Measurements from ENCODE around the gene STX1B.
A peak's percentile ranks its signal among the peaks of the same experiment; 100 is the strongest.

The STX1B gene

DNA sequence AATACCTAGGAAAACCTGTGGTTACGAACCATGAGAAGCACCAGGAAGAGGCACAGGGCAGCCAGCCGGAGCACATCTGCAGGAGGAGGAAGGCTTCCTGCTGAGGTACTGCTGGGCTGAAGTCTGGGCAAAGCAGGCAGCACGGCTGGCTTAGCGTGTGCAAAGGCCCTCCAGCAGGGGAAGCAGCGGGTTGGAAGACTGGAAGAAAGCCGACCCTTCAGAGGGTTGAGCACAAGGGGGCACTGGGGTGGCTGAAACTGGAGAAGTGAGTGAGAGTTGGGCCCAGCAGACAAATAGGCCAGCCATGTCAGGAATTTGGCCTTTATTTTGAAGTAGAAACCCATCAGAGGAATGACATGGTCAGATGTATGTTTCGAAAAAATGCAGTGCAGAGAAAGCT is 37.6 kb downstream of the STX1B start:
- DNase-seq: no peak

DNA sequence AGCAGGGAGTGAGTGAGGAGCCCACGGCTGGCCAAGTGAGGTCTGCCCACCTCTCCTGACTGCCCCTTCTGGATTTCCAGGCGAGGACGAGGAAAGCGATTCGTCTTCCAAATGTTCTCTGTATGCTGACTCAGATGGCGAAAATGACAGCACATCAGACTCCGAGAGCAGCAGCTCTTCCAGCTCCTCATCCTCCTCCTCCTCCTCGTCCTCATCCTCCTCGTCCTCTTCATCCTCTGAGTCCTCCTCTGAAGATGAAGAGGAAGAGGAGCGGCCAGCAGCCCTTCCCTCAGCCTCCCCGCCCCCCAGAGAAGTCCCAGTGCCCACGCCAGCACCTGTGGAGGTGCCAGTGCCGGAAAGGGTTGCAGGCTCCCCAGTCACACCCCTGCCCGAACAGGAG is 39.1 kb downstream of the STX1B start:
- no peak for DNase-seq

DNA sequence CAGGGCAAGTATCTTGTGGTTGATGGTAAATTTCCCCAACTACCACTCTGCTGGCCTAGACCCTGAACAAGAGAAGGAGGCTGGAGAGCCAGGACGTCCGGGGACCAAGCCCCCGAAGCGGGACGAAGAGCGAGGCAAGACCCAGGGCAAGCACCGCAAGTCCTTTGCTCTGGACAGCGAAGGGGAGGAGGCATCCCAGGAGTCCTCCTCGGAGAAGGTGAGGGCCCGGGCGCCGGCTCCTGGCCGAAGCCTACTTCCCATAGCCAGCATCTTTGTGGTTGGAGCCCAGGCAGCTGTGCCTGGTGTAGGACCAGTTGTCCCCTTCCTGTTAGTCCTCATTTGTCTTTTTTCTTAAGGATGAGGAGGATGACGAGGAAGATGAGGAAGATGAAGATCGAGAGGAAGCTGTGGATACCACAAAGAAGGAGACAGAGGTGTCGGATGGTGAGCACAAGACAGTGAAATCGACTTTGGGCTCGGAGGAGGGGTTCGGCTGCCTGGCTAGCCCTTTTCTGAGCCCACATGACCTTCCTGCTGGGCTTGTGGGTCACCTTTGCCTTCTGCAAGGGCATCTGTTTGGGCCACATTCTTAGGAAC is 41.1 kb downstream of the STX1B start:
- no peak for DNase-seq

DNA sequence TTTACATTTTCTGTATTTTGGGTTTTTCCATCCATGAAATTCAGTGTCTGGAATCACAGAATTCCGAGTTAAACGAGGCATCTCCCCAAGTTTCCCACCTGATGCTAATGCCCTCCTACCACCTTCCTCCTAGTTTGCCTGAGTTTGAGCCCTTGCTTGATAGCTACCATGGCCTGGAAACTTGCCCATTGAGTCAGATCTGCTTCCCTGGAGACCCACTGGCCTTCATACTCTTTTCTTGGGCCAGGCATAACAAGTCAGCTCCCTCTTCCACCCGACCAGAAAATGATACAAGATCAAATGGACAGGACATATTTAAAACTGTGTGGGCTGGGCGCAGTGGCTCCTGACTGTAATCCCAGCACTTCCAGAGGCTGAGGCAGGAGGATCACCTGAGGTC is 42.6 kb downstream of the STX1B start:
- DNase-seq: no peak

DNA sequence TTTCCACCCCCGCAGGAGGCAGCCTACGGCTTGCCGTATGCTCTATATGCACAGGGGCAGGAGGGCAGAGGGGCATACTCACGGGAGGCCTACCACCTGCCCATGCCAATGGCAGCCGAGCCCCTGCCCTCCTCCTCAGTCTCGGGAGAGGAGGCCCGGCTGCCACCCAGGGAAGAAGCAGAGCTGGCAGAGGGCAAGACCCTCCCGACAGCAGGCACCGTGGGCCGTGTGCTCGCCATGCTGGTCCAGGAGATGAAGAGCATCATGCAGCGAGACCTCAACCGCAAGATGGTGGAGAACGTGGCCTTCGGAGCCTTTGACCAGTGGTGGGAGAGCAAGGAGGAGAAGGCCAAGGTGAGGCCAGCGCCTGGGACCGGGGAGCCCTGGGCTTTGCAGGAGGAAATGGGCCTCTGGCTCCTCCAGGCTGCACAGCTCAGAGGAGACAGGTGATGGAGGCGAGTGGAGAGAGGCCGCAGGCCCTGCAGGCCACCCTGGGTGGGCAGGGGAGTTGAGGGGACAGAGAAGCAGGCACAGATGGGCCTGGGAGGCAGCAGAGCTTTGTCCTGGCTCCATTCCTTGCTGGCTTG is 44.3 kb downstream of the STX1B start:
- no peak for DNase-seq

DNA sequence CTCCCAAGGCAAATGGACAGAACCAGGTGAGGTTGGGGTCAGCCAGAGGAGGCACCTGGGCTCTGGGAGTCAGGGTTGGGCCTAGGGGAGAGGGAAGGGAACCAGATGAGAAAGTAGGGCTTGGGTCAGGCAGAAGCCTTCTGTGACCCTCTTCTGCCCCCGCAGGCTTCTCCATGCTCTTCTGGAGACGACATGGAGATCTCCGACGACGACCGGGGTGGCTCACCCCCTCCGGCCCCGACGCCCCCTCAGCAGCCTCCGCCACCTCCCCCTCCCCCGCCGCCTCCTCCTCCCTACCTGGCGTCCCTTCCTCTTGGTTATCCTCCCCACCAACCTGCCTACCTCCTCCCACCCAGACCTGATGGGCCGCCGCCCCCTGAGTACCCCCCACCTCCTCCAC is 45.0 kb downstream of the STX1B start:
- no peak for DNase-seq

DNA sequence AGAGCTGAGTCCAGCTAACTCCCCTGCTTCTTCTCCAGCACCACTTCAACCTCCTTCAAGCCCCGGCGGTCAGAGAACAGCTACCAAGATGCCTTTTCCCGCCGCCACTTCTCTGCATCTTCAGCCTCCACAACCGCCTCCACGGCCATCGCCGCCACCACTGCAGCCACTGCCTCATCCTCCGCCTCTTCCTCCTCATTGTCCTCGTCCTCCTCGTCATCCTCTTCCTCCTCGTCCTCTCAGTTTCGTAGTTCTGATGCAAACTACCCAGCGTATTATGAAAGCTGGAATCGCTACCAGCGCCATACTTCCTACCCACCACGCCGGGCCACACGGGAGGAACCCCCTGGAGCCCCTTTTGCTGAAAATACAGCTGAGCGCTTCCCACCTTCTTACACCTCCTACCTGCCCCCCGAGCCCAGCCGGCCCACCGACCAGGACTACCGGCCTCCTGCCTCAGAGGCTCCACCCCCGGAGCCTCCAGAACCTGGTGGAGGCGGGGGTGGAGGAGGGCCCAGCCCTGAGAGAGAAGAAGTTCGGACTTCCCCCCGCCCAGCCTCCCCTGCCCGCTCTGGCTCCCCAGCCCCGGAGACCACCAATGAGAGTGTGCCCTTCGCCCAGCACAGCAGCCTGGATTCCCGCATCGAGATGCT is 45.7 kb downstream of the STX1B start:
- DNase-seq: no peak

DNA sequence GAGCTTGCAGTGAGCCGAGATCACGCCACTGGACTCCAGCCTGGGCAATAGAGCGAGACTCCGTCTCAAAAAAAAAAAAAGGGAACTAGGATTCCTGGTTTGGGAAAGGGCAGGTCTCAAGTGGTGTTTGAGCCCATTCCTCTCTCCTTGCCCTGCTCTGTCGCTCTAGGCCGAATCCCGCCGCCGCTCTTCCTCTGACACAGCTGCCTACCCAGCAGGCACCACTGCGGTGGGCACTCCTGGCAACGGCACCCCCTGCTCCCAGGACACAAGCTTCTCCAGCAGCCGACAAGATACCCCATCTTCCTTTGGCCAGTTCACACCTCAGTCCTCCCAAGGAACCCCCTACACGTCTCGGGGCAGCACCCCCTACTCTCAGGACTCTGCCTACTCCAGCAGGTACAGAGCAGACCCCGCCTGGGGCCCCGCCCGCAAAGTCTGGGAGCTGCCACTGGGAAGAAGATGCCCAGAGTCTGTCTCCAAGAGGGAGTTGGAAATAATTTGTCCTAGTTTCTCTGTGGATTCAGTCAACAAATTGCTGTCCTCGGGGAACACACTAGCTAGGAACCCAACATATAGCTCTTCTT is 46.4 kb downstream of the STX1B start:
- DNase-seq: no peak

DNA sequence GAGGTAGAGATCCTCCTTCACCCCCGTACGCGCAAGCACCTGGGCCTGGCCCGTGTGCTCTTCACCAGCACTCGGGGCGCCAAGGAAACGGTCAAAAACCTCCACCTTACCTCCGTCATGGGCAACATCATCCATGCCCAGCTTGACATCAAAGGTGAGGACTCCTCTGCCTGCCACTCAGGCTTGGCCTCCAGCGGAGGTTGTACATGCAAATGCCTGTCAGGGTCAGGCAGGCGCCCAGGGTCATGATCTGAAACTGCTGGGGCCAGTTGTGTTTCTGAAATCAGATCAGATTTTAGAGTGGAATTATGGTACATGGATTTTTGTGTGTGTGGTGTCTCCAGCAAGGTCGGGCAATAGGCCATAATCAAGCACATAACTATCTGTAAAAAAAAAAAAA is 49.1 kb downstream of the STX1B start:
- DNase-seq: no peak

DNA sequence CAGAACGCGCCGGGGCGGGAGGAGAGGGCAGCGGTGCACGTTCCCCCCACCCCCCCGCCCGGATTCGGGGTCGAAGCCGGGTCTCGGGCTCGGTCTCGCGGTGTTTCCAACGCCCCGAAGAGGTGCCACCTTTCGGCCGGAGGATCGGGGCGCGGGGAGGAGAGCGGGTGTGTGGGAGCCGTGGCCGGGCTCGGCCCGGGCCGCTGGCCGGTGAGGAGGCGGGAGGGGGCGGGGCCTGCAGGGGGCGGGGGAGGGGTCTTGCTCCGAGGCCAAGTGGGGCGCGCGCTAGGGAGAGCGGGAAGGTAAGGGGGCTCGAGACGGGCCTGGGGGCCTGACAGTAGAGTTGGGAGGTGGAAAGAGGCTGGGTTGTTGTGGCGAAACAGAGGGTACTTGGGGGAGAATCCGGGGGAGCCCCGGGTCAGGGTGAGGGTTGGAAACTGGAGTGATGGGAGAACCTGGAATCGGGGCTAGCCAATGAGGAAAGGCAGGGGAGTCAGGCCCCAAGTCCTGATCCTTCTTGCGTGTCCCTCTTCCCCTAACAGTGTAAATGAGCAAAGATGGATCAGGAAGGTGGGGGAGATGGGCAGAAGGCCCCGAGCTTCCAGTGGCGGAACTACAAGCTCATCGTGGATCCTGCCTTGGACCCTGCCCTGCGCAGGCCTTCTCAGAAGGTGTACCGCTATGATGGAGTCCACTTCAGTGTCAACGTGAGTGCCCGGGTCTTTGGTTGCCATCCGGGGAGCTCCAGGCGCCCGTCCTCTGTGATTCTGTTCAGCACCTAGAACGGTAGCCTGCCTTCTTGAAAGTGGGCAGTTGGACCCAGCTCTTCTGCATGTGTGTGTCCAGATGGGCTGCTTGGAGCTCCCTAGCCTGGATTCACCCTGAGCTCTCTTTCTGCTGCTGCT is 52.0 kb downstream of the STX1B start:
- peak; percentile 44 for DNase-seq

DNA sequence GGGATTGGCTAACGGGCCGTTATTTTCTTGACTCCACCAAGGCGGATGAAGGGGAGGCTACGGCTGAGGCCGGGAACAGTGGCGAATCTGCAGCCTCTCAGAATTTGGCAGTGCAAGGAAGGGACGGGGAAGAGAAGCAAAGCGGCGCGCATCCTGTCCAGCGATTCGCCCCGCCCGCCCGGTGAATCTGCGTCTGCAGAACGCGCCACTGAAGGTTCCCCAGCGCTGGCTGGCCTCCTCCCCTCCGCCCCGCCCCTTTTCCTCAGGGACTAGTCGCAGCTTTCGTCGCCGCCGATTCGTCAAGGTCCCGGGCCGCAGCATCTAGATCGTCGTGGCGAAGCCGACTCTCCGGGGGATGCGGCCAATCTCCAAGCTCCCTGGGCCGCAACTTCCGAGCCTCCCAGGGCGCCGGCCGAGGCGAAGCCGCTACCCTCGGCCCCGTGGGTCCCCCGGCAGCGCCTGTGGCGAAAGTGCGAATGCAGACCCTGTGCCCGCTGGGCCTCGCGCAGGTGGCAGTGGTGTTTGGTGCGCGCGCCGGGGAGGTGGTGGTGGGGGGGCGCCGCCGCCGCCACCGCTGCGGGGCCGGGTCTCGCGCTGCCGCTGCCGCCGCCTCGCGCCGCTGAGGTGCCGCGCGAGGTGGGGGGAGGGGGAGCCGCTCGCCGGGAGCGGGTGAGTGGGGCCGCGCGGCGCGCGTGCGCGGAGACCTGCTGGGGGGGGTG is 52.8 kb downstream of the STX1B start, which contains the start of gene SETD1A:
Gene SETD1A, plus strand, starts transcription at position 299 of the 719 bp plus-strand sequence. CDS start 978 bp downstream, outside the sequence.
- DNase-seq: peak; percentile 92

DNA sequence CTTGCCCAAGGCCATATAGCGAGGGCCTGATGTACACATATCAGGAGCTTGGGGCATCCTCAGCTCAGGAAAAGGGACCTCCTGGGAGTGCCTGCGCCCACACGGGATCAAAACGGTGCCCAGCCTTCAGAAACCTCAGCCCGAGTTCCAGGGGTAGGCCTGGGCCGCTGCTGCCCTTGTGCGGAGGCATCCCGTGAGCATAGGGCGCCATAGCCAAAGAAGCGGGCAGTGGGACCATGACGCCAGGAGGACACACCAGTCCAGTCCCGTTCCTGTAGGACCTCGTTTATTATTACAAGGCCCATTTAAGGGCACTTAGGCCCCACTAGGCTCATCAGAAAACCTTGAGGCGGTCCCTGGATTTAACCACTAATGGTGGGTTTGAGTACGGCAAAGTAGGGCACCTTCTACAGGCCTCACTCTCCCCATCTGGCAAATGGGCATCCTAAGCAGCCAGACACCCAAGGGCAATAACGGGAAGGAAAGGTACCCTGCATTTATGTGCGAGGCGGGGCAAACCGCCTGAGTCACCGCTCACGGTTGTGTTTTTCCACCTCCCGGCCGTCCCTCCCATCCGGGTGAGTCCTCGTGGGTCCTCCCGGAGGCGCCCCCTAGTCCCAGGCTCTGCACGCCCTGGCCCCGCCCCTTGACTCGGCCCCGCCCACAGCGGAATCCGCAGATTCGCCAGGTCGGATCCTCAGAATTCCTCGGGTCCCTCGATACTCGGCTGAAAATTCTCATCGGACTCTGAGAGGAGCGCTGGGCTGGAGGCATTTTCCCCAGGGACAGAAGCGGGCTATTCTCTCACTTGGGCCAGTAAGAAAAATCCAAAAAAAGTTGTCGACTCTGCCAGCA is 53.6 kb downstream of the STX1B start:
- DNase-seq: peak; percentile 83

DNA sequence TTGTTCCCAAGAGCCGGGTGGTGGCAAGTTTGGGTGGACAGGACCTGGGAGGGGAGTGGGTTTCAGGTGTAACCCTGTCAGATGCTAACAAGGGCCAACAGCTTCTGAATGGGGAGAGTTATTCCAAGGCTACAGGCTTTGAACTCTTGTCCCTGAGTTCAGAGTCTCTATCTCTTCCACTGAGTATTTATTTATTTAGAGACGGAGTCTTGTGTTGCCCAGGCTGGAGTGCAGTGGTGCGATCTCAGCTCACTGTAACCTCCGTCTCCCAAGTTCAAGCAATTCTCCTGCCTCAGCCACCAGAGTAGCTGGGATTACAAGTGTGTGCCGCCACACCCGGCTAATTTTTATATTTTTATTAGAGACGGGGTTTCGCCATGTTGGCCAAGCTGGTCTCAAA is 55.4 kb downstream of the STX1B start:
- DNase-seq: no peak

DNA sequence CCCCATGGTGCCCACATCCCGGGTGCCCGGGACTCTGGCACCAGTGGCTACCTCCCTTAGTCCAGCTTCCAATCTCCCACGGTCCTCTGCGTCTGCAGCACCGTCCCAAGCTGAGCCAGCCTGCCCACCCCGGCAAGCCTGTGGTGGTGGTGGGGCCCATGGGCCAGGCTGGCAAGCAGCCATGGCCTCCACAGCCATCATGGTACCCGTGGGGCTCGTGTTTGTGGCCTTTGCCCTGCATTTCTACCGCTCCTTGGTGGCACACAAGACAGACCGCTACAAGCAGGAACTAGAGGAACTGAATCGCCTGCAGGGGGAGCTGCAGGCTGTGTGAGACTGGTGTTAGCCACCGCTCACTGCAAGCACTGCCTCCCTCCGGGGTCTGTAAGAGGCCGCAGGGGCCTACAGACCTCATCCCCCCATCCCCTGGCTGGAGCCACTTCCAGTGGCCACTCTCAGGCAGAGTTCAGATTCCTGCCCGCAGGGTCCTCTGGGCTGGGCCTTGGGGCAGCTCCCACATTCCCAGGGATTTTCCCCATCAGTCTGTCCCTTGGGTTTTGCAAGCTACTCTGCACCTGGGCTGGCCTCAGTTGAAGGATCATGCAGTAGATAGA is 56.8 kb downstream of the STX1B start:
- DNase-seq: peak; percentile 67

DNA sequence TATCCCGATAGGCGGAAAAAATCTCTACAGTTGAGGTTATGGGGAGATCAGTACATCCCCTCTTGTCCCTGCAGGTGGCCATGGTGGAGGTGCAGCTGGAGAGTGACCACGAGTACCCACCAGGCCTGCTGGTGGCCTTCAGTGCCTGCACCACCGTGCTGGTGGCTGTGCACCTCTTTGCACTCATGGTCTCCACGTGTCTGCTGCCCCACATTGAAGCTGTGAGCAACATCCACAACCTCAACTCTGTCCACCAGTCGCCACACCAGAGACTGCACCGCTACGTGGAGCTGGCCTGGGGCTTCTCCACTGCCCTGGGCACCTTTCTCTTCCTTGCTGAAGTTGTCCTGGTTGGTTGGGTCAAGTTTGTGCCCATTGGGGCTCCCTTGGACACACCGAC is 57.3 kb downstream of the STX1B start:
- no peak for DNase-seq

DNA sequence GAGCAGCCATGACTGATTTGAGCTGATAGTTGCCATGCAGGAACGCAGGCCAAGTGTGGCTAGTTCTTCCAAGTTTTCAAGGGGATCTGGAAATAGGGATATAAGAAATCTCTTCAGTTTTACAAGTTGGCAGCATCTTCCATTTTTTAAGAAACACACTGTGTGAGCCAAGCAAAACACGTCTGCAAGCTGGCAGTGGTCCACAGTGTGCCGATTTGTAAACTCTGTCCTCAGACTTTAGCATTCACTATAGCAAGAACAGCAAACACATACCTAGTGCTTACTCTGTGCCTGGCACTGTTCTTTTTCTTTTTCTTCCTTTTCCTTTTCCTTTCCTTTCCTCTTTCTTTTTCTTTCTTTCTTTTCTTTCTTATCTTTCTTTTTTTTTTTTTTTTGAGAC is 58.7 kb downstream of the STX1B start:
- no peak for DNase-seq

DNA sequence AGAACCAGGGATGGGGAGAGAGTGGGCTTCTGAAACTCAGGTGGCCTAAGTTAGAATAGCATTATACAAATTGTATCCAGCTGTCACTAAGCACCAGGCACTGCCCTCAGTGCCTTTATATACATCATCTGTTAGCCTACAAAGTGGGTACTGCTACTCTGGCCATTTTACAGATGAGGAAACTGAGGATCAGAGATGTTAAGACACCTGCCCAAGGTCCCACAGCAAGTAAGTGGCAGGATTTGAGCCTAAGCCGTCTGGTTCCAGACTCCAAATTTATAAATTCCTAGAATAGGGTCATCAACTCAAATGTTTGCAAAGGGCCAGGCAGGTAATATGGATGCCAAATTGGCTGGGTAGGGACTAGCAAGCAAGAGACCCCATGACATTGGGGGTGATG is 59.2 kb downstream of the STX1B start:
- DNase-seq: no peak

DNA sequence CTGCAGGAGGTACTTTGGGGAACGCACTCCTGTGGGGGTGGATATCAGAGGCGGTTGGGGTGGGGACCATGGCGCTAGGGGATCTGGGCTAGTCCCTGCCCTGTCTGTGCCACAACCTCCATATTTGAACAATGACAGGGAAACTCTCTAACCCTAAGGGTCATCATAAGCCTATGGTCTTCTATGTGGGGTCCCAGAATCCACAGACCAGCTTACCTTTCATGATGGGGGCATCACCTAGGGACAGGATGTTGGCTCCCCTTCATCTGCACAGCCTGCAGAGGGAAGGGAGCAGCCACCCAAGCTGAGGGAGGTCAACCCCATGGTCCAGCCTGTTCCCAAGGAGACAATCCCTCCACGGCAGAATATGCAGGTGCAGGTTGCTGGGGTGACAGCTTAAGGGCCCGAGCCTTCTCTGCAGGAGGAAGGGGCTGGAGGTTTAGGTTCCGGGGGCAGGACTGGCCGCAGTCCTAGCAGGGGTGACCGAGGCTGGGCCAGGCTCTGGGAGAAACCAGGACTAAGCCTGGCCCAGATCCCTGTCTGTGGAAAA is 59.8 kb downstream of the STX1B start:
- DNase-seq: no peak

DNA sequence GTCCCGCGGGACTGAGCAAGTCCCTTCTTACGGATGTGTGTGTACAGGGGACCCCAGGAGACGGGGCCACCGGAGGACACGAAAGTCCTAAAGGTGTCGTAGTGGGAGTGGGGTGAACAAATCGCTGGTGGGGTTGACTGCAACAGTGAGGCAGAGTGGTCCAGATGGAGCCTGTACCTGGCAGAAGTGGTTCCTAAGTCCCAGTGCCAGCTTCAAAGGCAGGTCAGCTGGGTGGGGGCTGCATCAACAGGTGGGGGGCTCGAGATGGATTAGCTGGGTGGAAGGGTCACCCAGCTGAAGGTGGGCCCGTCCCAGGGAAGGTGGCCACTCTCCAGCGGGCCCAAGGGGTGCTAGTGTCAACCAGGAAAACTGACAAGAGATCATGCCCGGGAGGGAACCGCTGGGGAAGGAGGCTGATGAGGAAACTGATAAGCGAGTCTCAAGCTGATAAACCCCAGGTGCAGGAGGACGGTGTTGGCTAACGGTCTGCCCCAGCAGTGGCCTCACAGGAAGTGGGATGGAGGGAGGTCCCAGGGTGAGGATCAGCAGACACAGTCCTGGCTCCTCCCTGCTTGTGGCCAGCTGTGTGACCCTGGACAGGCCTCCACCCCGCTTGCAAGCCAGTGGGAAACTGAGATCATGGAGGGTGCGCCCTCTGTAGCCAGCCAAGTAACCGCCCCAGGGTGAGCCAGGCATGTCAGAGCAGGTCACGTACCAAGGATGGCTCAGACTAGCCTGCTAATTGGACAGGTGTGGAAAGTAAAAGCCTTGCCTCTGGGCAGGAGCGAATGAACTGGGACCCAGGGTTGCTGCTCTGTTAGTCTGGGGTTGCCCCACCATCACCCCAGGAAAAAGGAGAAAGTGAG is 60.6 kb downstream of the STX1B start:
- no peak for DNase-seq

Measured in NCI-H1436 (cell line).